ENCODE results near the gene RUNX2. TPM values are rescaled to one million over a fixed set of nuclear protein-coding genes. Genes with fewer than 3 reads are reported as not detected.

RUNX2 gene
- total and polyA plus RNA-seq, 2 donors (not counting 1 experiment from before 2014, with no cell fraction given): 1.3 to 2.4 TPM

DNA sequence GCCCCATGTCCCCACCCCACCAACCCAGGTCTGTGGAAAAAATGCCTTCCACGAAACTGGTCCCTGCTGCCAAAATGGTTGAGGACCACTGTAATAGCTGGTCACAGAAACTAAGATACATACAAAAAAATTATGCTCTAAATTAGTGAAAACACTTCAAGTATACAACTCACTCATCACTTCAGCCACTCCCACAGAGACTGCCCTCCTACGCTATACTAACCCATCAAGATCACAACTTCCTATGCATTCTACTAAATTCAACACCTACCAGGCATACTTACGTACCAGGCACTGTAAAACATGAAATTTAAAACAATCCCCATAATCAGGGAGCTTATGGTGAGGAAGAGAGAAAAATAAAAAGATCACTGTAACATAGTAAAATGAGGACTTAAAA is 22.9 kb downstream of the RUNX2 start:
- Histone ChIP-seq H4K20me1 (ENCODE audit: control insufficient read depth, insufficient read depth, low read length, poor library complexity, severe bottlenecking) (no peaks in the 10 kb centered on the region), H2AFZ (ENCODE audit: insufficient read depth, low read depth, low read length, poor library complexity, severe bottlenecking) (no peak overlapping the region), H3K36me3 (replicated peaks in 1 of 2; ENCODE audit: control extremely low read depth in 1 of 2, control insufficient read depth in 1 of 2, extremely low read depth in 1 of 2, insufficient read depth in 2 of 2, low read length in 1 of 2) (no peaks in the 10 kb centered on the region), H3K4me1 (ENCODE audit: control insufficient read depth in 2 of 2, insufficient read depth in 2 of 2, low read length in 2 of 2) (no peaks in the 10 kb centered on the region), H3K9me3 (ENCODE audit: control extremely low read depth in 1 of 3, control insufficient read depth in 2 of 3, insufficient read depth in 1 of 3, low read length in 2 of 3) (no peaks in the 10 kb centered on the region), H3K4me3 (ENCODE audit: control extremely low read depth in 1 of 5, extremely low read depth in 1 of 5, insufficient read depth in 1 of 5, low read depth in 2 of 5, low read length in 4 of 5) (no peak overlapping the region), H3K27me3 (replicated peaks in 1 of 4; ENCODE audit: control extremely low read depth in 1 of 4, control insufficient read depth in 3 of 4, insufficient read depth in 4 of 4, low read length in 3 of 4) (no peaks in the 10 kb centered on the region), H3K4me2 (replicated peaks; ENCODE audit: low read depth, low read length, poor library complexity, severe bottlenecking) (no peak overlapping the region), H3K27ac (ENCODE audit: low read length in 2 of 2) (no peak overlapping the region), H3K9ac (ENCODE audit: low read length) (no peak overlapping the region), H3K79me2 (ENCODE audit: control insufficient read depth, insufficient read depth, low read length) (no peaks in the 10 kb centered on the region)
- CTCF ChIA-PET: no interaction called here
- H3K27me3 Mint-ChIP-seq: no peaks in the 10 kb centered on the region
- ATAC-seq (ENCODE audit: low read depth): no peak
- POLR2A ChIA-PET: no interaction called here
- no peaks in the 10 kb centered on the region for H3K9me3 Mint-ChIP-seq (ENCODE audit: insufficient read depth)
- 83% methylated on average over 1 of the region's 3 CpGs for WGBS (ENCODE audit: insufficient coverage)
- intact Hi-C loops (cut with micrococcal nuclease): no loop called here
- H3K27ac Mint-ChIP-seq: no peak overlapping the region
- DNase-seq: no peak
- no peaks in the 10 kb centered on the region for H3K4me1 Mint-ChIP-seq
- TF ChIP-seq EZH2 (IDR thresholded peaks at IDR 0.05; ENCODE audit: borderline replicate concordance, insufficient read depth, low read depth, low read length, poor library complexity, severe bottlenecking): no peak
- TF ChIP-seq, protein P1, sequence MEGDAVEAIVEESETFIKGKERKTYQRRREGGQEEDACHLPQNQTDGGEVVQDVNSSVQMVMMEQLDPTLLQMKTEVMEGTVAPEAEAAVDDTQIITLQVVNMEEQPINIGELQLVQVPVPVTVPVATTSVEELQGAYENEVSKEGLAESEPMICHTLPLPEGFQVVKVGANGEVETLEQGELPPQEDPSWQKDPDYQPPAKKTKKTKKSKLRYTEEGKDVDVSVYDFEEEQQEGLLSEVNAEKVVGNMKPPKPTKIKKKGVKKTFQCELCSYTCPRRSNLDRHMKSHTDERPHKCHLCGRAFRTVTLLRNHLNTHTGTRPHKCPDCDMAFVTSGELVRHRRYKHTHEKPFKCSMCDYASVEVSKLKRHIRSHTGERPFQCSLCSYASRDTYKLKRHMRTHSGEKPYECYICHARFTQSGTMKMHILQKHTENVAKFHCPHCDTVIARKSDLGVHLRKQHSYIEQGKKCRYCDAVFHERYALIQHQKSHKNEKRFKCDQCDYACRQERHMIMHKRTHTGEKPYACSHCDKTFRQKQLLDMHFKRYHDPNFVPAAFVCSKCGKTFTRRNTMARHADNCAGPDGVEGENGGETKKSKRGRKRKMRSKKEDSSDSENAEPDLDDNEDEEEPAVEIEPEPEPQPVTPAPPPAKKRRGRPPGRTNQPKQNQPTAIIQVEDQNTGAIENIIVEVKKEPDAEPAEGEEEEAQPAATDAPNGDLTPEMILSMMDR (IDR thresholded peaks at IDR 0.05): no peak
- no peak overlapping the region for H3K4me3 Mint-ChIP-seq

DNA sequence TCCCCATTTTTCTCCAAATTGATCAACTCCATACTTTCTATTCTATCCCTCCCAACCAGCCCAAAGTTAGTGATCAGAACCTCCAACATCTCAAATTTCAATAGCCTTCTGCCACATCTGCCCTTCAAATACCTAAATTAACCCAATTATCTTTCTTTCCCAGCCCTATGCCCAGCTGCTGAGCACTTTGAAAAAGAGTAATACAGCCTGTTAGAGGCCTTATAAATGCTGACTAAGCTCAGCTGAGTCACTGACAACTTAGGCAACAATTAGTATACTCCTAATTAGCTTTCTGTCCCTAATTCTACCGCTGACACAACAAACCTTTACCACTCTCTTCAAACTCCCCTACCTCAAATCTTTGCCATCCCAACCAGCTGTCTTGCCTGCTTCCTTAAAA is 23.5 kb downstream of the RUNX2 start:
- no peaks in the 10 kb centered on the region for H3K79me2 ChIP-seq (ENCODE audit: control insufficient read depth, insufficient read depth, low read length)
- H3K36me3 ChIP-seq (replicated peaks in 1 of 2; ENCODE audit: control extremely low read depth in 1 of 2, control insufficient read depth in 1 of 2, extremely low read depth in 1 of 2, insufficient read depth in 2 of 2, low read length in 1 of 2): no peaks in the 10 kb centered on the region
- Mint-ChIP-seq H3K4me3 (no peak overlapping the region), H3K4me1 (no peaks in the 10 kb centered on the region), H3K27me3 (no peaks in the 10 kb centered on the region), H3K9me3 (ENCODE audit: insufficient read depth) (no peaks in the 10 kb centered on the region), H3K27ac (no peak overlapping the region)
- CTCF ChIA-PET: no interaction called here
- no peaks in the 10 kb centered on the region for H3K4me1 ChIP-seq (ENCODE audit: control insufficient read depth in 2 of 2, insufficient read depth in 2 of 2, low read length in 2 of 2)
- TF ChIP-seq EZH2 (IDR thresholded peaks at IDR 0.05; ENCODE audit: borderline replicate concordance, insufficient read depth, low read depth, low read length, poor library complexity, severe bottlenecking): no peak
- TF ChIP-seq, protein P1 (IDR thresholded peaks at IDR 0.05): no peak
- H3K9ac ChIP-seq (ENCODE audit: low read length): no peak overlapping the region
- H3K27ac ChIP-seq (ENCODE audit: low read length in 2 of 2): no peak overlapping the region
- H3K27me3 ChIP-seq (replicated peaks in 1 of 4; ENCODE audit: control extremely low read depth in 1 of 4, control insufficient read depth in 3 of 4, insufficient read depth in 4 of 4, low read length in 3 of 4): no peaks in the 10 kb centered on the region
- intact Hi-C loops (cut with micrococcal nuclease): no loop called here
- H4K20me1 ChIP-seq (ENCODE audit: control insufficient read depth, insufficient read depth, low read length, poor library complexity, severe bottlenecking): no peaks in the 10 kb centered on the region
- H3K9me3 ChIP-seq (ENCODE audit: control extremely low read depth in 1 of 3, control insufficient read depth in 2 of 3, insufficient read depth in 1 of 3, low read length in 2 of 3): no peaks in the 10 kb centered on the region
- POLR2A ChIA-PET: no interaction called here
- ATAC-seq (ENCODE audit: low read depth) (no peak), DNase-seq (no peak)
- H3K4me2 ChIP-seq (replicated peaks; ENCODE audit: low read depth, low read length, poor library complexity, severe bottlenecking): no peak overlapping the region
- no peak overlapping the region for H3K4me3 ChIP-seq (ENCODE audit: control extremely low read depth in 1 of 5, extremely low read depth in 1 of 5, insufficient read depth in 1 of 5, low read depth in 2 of 5, low read length in 4 of 5)
- WGBS (ENCODE audit: insufficient coverage): no CpG with 5 or more reads among the region's 1 CpG
- H2AFZ ChIP-seq (ENCODE audit: insufficient read depth, low read depth, low read length, poor library complexity, severe bottlenecking): no peak overlapping the region
